WTC11 (cell line): ENCODE data around the gene L3MBTL1. TPM values are rescaled to one million over a fixed set of nuclear protein-coding genes. Genes with fewer than 3 reads are reported as not detected.
A peak's percentile ranks its signal among the peaks of the same experiment; 100 is the strongest.

ENCODE experiments used
- ATAC-seq: fragments of 200-7000 bp; cut with Tn5 transposase; 2 replicates; pipeline ENCODE4 v1.10.0; 2021; ENCODE audit warnings: mild to moderate bottlenecking, moderate library complexity
- CTCF ChIA-PET: fragments of 300-600 bp; sonication (Branson Sonifier 250); formaldehyde crosslinking; loops from one replicate; lab custom pipeline; 2021; ENCODE audit warnings: antibody characterized with exemption; lab: Charles Lee
- POLR2A ChIA-PET: fragments of 350-600 bp; sonication (Branson Sonifier 250); formaldehyde crosslinking; loops from one replicate; lab custom pipeline; 2021; ENCODE audit warnings: antibody characterized with exemption; lab: Charles Lee
- DNase-seq: peaks from one replicate; pipeline ENCODE4 v3.0.0; 2021; ENCODE audit warnings: low spot score
- H3K27ac Mint-ChIP-seq: 2 replicates; pipeline ENCODE4 v1.8.0; 2021; ENCODE audit warnings: mixed read lengths
- H3K27me3 Mint-ChIP-seq: 2 replicates; pipeline ENCODE4 v1.8.0; 2021; ENCODE audit warnings: low read depth, mild to moderate bottlenecking, moderate library complexity, mixed read lengths
- H3K36me3 Mint-ChIP-seq: 2 replicates; pipeline ENCODE4 v1.8.0; 2021; ENCODE audit warnings: mixed read lengths
- H3K4me1 Mint-ChIP-seq: 2 replicates; pipeline ENCODE4 v1.8.0; 2022; ENCODE audit warnings: mixed read lengths
- H3K4me3 Mint-ChIP-seq: 2 replicates; pipeline ENCODE4 v1.8.0; 2021; ENCODE audit warnings: mild to moderate bottlenecking, moderate library complexity, mixed read lengths
- H3K9me3 Mint-ChIP-seq: 2 replicates; pipeline ENCODE4 v1.8.0; 2021; ENCODE audit warnings: mixed read lengths
- CBFB ChIP-seq: sonication (generic); formaldehyde crosslinking; IDR thresholded peaks from 2 replicates; pipeline ENCODE4 v1.8.1; 2022; ENCODE audit warnings: mild to moderate bottlenecking, low read depth, missing genetic modification reagents
- CREM ChIP-seq: sonication (generic); formaldehyde crosslinking; IDR thresholded peaks from 2 replicates; pipeline ENCODE4 v1.8.1; 2022; ENCODE audit warnings: mild to moderate bottlenecking, missing genetic modification reagents, moderate library complexity
- ETV6 ChIP-seq: sonication (generic); formaldehyde crosslinking; IDR thresholded peaks from 2 replicates; pipeline ENCODE4 v1.8.1; 2022; ENCODE audit warnings: mild to moderate bottlenecking, missing genetic modification reagents
- FOXK1 ChIP-seq: sonication (generic); formaldehyde crosslinking; IDR thresholded peaks from 2 replicates; pipeline ENCODE4 v1.8.0; 2022; ENCODE audit warnings: mild to moderate bottlenecking, moderate library complexity, missing genetic modification reagents
- GRHL2 ChIP-seq: fragments of 250-450 bp; sonication (Bioruptor Pico); IDR thresholded peaks from 2 replicates; pipeline ENCODE4 v1.8.0; 2022; ENCODE audit warnings: mild to moderate bottlenecking, moderate library complexity; ENCODE audit not compliant: insufficient replicate concordance, severe bottlenecking
- KAT7 ChIP-seq: sonication (generic); formaldehyde crosslinking; IDR thresholded peaks from 2 replicates; pipeline ENCODE4 v1.8.1; 2023; ENCODE audit warnings: missing genetic modification reagents, mild to moderate bottlenecking, borderline replicate concordance
- MAX ChIP-seq: sonication (generic); formaldehyde crosslinking; IDR thresholded peaks from 2 replicates; pipeline ENCODE4 v1.8.0; 2022; ENCODE audit warnings: mild to moderate bottlenecking, missing genetic modification reagents
- NFE2L1 ChIP-seq: sonication (generic); formaldehyde crosslinking; IDR thresholded peaks from 2 replicates; pipeline ENCODE4 v1.8.1; 2023; ENCODE audit warnings: missing genetic modification reagents
- NFYB ChIP-seq: sonication (generic); formaldehyde crosslinking; conservative IDR thresholded peaks from 2 replicates; pipeline ENCODE4 v1.8.0; 2022; ENCODE audit warnings: low read depth, missing genetic modification reagents
- NR2C2 ChIP-seq: sonication (generic); formaldehyde crosslinking; IDR thresholded peaks from 2 replicates; pipeline ENCODE4 v1.8.0; 2022; ENCODE audit warnings: mild to moderate bottlenecking, missing genetic modification reagents
- SP1 ChIP-seq: sonication (generic); formaldehyde crosslinking; conservative IDR thresholded peaks from 2 replicates; pipeline ENCODE4 v1.8.1; 2022; ENCODE audit warnings: missing genetic modification reagents
- USF2 ChIP-seq: sonication (generic); formaldehyde crosslinking; IDR thresholded peaks from 2 replicates; pipeline ENCODE4 v1.8.1; 2023; ENCODE audit warnings: mild to moderate bottlenecking, missing genetic modification reagents, moderate library complexity
- ZNF425 ChIP-seq: fragments of 250-450 bp; sonication (Bioruptor Pico); conservative IDR thresholded peaks from 2 replicates; pipeline ENCODE4 v1.9.0; 2021; ENCODE audit warnings: mild to moderate bottlenecking
- total RNA-seq: library from RNA; stranded (reverse); gene quantifications from 3 replicates; pipeline ENCODE4 v1.2.3, GENCODE V29; 2021
- TF ChIP-seq, protein P1 (sequence below): sonication (generic); formaldehyde crosslinking; IDR thresholded peaks from 2 replicates; pipeline ENCODE4 v1.8.0; 2022; ENCODE audit warnings: mild to moderate bottlenecking, missing genetic modification reagents
- TF ChIP-seq, protein P2 (sequence below): sonication (generic); formaldehyde crosslinking; IDR thresholded peaks from 2 replicates; pipeline ENCODE4 v1.8.1; 2023; ENCODE audit warnings: mild to moderate bottlenecking, missing genetic modification reagents
- TF ChIP-seq, protein P3 (sequence below): sonication (generic); formaldehyde crosslinking; IDR thresholded peaks from 2 replicates; pipeline ENCODE4 v1.8.1; 2022; ENCODE audit warnings: mild to moderate bottlenecking, missing genetic modification reagents, moderate library complexity, borderline replicate concordance

L3MBTL1 gene
- total RNA-seq, 1 experiment from 2014 or later = 28.3 TPM

- TF ChIP-seq CBFB = peak; percentile 64; the same call in 1 of the 2 replicates
These were observed at the start of gene L3MBTL1 (continued) for GRCh38 chr20:43507150-43508080.

DNA sequence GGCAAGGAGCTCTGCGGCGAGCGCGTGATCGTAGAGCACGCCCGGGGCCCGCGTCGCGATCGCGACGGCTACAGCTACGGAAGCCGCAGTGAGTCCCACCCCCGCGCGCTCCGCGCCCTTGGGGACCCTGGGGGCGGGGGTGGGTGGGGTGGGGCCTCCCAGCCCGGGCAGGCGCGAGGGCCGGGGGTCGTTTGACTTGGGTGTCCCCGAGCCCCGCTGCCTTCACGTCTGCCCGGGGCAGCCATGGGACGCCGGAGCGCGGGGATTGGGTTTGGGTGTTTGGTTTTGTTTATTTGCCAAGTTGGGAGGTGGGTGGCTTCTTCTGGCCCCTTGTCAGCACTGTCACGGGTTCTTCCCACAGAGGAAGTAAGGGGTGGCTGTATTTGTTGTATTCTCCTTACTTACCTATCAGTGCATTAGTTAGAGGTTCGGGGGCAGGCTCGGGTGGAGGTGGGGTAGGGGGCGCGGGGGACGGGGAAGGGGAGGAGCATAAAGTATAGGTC lies 49.0 kb upstream of the L3MBTL1 start:
- ATAC-seq (no peak), DNase-seq (no peak)
- Mint-ChIP-seq H3K27me3 (peaks cover 4% of the 10 kb centered on the region; the same call in 1 of the 2 replicates), H3K4me1 (peaks cover 27% of the 10 kb centered on the region), H3K4me3 (peak overlapping the region; percentile 83), H3K27ac (no peak overlapping the region), H3K9me3 (peaks cover 5% of the 10 kb centered on the region; the same call in 1 of the 2 replicates), H3K36me3 (peaks cover 45% of the 10 kb centered on the region)
- POLR2A ChIA-PET = interaction anchor here (1.1 to 2.9 kb wide), 5 partner anchors 15 to 209 kb away, joined by 4 to 23 read pairs (median 10); partner anchors contain the start of genes IFT52, L3MBTL1 and MYBL2
- CTCF ChIA-PET = interaction anchor here (0.6 to 3.6 kb wide), 4 partner anchors 9 to 79 kb away, joined by 3 to 18 read pairs (median 4); partner anchors contain the start of gene L3MBTL1
- no peak for TF ChIP-seq SP1 (CRISPR knock-in tag)
- no peak for TF ChIP-seq USF2 (CRISPR knock-in tag)
- no peak for TF ChIP-seq NFE2L1
- TF ChIP-seq, protein P1, sequence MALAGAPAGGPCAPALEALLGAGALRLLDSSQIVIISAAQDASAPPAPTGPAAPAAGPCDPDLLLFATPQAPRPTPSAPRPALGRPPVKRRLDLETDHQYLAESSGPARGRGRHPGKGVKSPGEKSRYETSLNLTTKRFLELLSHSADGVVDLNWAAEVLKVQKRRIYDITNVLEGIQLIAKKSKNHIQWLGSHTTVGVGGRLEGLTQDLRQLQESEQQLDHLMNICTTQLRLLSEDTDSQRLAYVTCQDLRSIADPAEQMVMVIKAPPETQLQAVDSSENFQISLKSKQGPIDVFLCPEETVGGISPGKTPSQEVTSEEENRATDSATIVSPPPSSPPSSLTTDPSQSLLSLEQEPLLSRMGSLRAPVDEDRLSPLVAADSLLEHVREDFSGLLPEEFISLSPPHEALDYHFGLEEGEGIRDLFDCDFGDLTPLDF = no peak
- TF ChIP-seq, protein P2, sequence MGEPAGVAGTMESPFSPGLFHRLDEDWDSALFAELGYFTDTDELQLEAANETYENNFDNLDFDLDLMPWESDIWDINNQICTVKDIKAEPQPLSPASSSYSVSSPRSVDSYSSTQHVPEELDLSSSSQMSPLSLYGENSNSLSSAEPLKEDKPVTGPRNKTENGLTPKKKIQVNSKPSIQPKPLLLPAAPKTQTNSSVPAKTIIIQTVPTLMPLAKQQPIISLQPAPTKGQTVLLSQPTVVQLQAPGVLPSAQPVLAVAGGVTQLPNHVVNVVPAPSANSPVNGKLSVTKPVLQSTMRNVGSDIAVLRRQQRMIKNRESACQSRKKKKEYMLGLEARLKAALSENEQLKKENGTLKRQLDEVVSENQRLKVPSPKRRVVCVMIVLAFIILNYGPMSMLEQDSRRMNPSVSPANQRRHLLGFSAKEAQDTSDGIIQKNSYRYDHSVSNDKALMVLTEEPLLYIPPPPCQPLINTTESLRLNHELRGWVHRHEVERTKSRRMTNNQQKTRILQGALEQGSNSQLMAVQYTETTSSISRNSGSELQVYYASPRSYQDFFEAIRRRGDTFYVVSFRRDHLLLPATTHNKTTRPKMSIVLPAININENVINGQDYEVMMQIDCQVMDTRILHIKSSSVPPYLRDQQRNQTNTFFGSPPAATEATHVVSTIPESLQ (CRISPR knock-in tag) = no peak
- no peak for TF ChIP-seq FOXK1
- TF ChIP-seq ZNF425 (CRISPR knock-in tag) = no peak
- no peak for TF ChIP-seq KAT7
- no peak for TF ChIP-seq CREM (CRISPR knock-in tag)

DNA sequence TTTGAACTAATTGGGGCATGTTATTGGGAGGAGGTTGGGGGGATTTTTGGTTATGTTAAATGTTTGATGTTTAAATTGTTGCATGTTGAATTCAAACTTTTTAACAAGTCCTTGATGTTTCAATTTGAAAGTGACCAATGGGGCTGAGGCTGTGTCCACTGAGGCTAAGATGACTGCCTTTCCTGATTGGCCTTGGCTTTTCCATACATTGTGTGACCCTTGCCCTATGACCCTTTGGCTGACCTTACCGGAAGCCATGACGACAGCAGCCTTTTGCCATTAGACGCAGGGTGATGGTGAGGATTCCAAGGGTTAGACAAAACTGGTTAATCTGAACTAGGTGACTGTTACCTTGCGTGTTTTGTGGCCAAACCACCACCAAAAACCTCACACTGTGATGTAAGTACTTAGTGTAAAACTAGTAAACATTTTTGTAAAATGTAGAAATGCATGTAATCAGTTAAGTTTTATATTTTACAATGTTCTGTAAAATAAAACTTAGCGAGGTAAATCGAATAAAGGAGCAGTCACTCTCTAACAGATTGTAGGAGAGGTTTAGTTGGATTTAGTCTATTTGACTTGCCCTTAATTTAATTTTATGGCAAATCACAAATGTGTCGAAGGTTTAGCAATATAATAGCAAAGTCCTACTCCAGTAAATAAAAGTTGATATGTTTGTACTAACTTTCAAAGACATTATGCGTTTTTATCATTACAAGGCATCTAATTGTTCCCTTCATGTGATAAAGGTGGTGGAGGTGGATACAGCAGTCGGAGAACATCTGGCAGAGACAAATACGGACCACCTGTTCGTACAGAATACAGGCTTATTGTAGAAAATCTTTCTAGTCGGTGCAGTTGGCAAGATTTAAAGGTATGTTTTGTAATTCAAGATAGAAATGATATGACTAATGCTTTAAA lies 48.2 kb upstream of the L3MBTL1 start:
- H3K4me3 Mint-ChIP-seq = peak overlapping the region; percentile 83

More for the DNA sequence above, 48.2 kb upstream of the L3MBTL1 start:
- Mint-ChIP-seq H3K36me3 (peaks cover 53% of the 10 kb centered on the region), H3K9me3 (peaks cover 5% of the 10 kb centered on the region; the same call in 1 of the 2 replicates), H3K4me1 (peaks cover 27% of the 10 kb centered on the region), H3K27ac (no peak overlapping the region; the same call in 1 of the 2 replicates), H3K27me3 (peaks cover 4% of the 10 kb centered on the region; the same call in 1 of the 2 replicates)
- ChIA-PET POLR2A (no interaction called here), CTCF (interaction anchor here (0.6 to 3.6 kb wide), 3 partner anchors 10 to 78 kb away, joined by 3 to 18 read pairs (median 4); partner anchors contain the start of gene L3MBTL1)
- TF ChIP-seq NR2C2 (CRISPR knock-in tag) (peak; percentile 58; the same call in 1 of the 2 replicates), GRHL2 (CRISPR knock-in tag) (no peak), ETV6 (CRISPR knock-in tag) (no peak), NFYB (no peak), MAX (CRISPR knock-in tag) (no peak)
- TF ChIP-seq, protein P3, sequence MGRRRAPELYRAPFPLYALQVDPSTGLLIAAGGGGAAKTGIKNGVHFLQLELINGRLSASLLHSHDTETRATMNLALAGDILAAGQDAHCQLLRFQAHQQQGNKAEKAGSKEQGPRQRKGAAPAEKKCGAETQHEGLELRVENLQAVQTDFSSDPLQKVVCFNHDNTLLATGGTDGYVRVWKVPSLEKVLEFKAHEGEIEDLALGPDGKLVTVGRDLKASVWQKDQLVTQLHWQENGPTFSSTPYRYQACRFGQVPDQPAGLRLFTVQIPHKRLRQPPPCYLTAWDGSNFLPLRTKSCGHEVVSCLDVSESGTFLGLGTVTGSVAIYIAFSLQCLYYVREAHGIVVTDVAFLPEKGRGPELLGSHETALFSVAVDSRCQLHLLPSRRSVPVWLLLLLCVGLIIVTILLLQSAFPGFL = no peak
- no peak for ATAC-seq
- DNase-seq = no peak
